ENCODE results near the gene NSUN3. TPM values are rescaled to one million over a fixed set of nuclear protein-coding genes. Genes with fewer than 3 reads are reported as not detected.

The NSUN3 gene
- total and polyA plus RNA-seq, 10 of the 15 experiments (the other 5 are each of a cell fraction or from before 2014, with no cell fraction given), result 9.1 to 20.3 (median 11.7) TPM

- Histone ChIP-seq H3K27me3 (replicated peaks in 1 of 2; ENCODE audit: control insufficient read depth in 2 of 2, insufficient read depth in 2 of 2, low read length in 1 of 2) (no peaks in the 10 kb centered on the region), H3K9me3 (replicated peaks; ENCODE audit: control insufficient read depth, insufficient read depth, low read length) (no peaks in the 10 kb centered on the region), H3K36me3 (ENCODE audit: control insufficient read depth in 2 of 2, insufficient read depth in 2 of 2, low read length in 1 of 2) (no peaks in the 10 kb centered on the region), H2AFZ (ENCODE audit: control insufficient read depth, low read depth, low read length) (no peak overlapping the region), H3K27ac (ENCODE audit: control insufficient read depth, insufficient read depth) (no peak overlapping the region), H3K4me3 (no peak overlapping the region), H3K4me2 (ENCODE audit: control insufficient read depth, insufficient read depth) (no peak overlapping the region), H3K79me2 (ENCODE audit: control insufficient read depth, insufficient read depth, low read length) (no peaks in the 10 kb centered on the region), H3K9ac (ENCODE audit: control insufficient read depth, insufficient read depth, low read length) (no peak overlapping the region), H3K4me1 (ENCODE audit: control insufficient read depth, insufficient read depth, low read length) (no peaks in the 10 kb centered on the region), H4K20me1 (ENCODE audit: control insufficient read depth, insufficient read depth) (no peaks in the 10 kb centered on the region)
- FAIRE-seq (no peak), ATAC-seq (no peak), DNase-seq (ENCODE audit: low read depth, low spot score) (no peak)
- in situ Hi-C loops (cut with MboI), result no loop called here
- BruUV-seq (replicated peaks), result no TSS peak
- ChIA-PET CTCF (interaction anchor here (0.9 to 1.4 kb wide), 3 partner anchors 8 to 77 kb away, joined by 3 to 4 read pairs (median 3); no protein-coding TSS in a partner anchor), POLR2A (interaction anchor here (2.1 kb wide), 1 partner anchor 10 kb away, joined by 4 read pairs; no protein-coding TSS in a partner anchor), RAD21 (ENCODE audit: unreplicated experiment) (interaction anchor here (1.3 to 1.8 kb wide), 3 partner anchors 10 to 103 kb away, joined by 4 to 7 read pairs (median 6); no protein-coding TSS in a partner anchor), SMC1A (ENCODE audit: uncharacterized antibody, unreplicated experiment) (interaction anchor here (0.8 to 2.8 kb wide), 5 partner anchors 9 to 40 kb away, joined by 4 to 16 read pairs (median 5); no protein-coding TSS in a partner anchor)
- intact Hi-C loops (cut with micrococcal nuclease; ENCODE audit: unreplicated experiment), result no loop called here
- WGBS (ENCODE audit: insufficient coverage, insufficient replicate concordance, low lambda C conversion rate, missing lambda C conversion rate), result 0% methylated on average over 3 of the region's 3 CpGs
- TF ChIP-seq TCF12 (IDR thresholded peaks at IDR 0.05; ENCODE audit: low read depth, low read length) (no peak), HDGF (IDR thresholded peaks at IDR 0.05) (no peak)
Measured at GRCh38 chr3:94172695-94173310, 109.9 kb downstream of the NSUN3 start.

GRCh38 chr3:94173673-94174434, 111.0 kb downstream of the NSUN3 start:
- no peak for DNase-seq (ENCODE audit: low read depth, low spot score)
- Histone ChIP-seq H4K20me1 (ENCODE audit: control insufficient read depth, insufficient read depth) (no peaks in the 10 kb centered on the region), H3K9ac (ENCODE audit: control insufficient read depth, insufficient read depth, low read length) (no peak overlapping the region), H3K36me3 (ENCODE audit: control insufficient read depth in 2 of 2, insufficient read depth in 2 of 2, low read length in 1 of 2) (no peaks in the 10 kb centered on the region), H3K9me3 (replicated peaks; ENCODE audit: control insufficient read depth, insufficient read depth, low read length) (no peaks in the 10 kb centered on the region), H3K4me2 (ENCODE audit: control insufficient read depth, insufficient read depth) (no peak overlapping the region), H2AFZ (ENCODE audit: control insufficient read depth, low read depth, low read length) (no peak overlapping the region), H3K4me1 (ENCODE audit: control insufficient read depth, insufficient read depth, low read length) (no peaks in the 10 kb centered on the region), H3K79me2 (ENCODE audit: control insufficient read depth, insufficient read depth, low read length) (no peaks in the 10 kb centered on the region), H3K27ac (ENCODE audit: control insufficient read depth, insufficient read depth) (no peak overlapping the region), H3K27me3 (replicated peaks in 1 of 2; ENCODE audit: control insufficient read depth in 2 of 2, insufficient read depth in 2 of 2, low read length in 1 of 2) (no peaks in the 10 kb centered on the region), H3K4me3 (no peak overlapping the region)
- in situ Hi-C loops (cut with MboI), result no loop called here
- ChIA-PET POLR2A (interaction anchor here (2.1 kb wide), 1 partner anchor 9 kb away, joined by 4 read pairs; no protein-coding TSS in a partner anchor), SMC1A (ENCODE audit: uncharacterized antibody, unreplicated experiment) (interaction anchor here (2.2 to 2.8 kb wide), 2 partner anchors 8 to 14 kb away, joined by 8 to 16 read pairs; no protein-coding TSS in a partner anchor), CTCF (interaction anchor here (0.9 to 1.4 kb wide), 2 partner anchors 7 to 10 kb away, joined by 3 to 4 read pairs; no protein-coding TSS in a partner anchor), RAD21 (ENCODE audit: unreplicated experiment) (interaction anchor here (1.6 kb wide), 1 partner anchor 76 kb away, joined by 5 read pairs; no protein-coding TSS in a partner anchor)
- FAIRE-seq, result no peak
- no TSS peak for BruUV-seq (replicated peaks)
- 17% methylated on average over 2 of the region's 2 CpGs for WGBS (ENCODE audit: insufficient coverage, insufficient replicate concordance, low lambda C conversion rate, missing lambda C conversion rate)
- intact Hi-C loops (cut with micrococcal nuclease; ENCODE audit: unreplicated experiment), result no loop called here
- no peak for TF ChIP-seq GATAD2B (conservative IDR thresholded peaks at IDR 0.05; ENCODE audit: low read depth)
- TF ChIP-seq PAX5 (IDR thresholded peaks at IDR 0.05; ENCODE audit: borderline replicate concordance, low read depth, low read length), result no peak
- no peak for TF ChIP-seq CBX3 (IDR thresholded peaks at IDR 0.05; ENCODE audit: borderline replicate concordance, low read depth)
- no peak for TF ChIP-seq PBX3 (IDR thresholded peaks at IDR 0.05; ENCODE audit: insufficient replicate concordance, low read depth, low read length)
- TF ChIP-seq ETV6 (conservative IDR thresholded peaks at IDR 0.05 in 1 of 2, IDR thresholded peaks at IDR 0.05 in 1 of 2; ENCODE audit: borderline replicate concordance in 1 of 2, low read depth in 1 of 2), result no peak
- TF ChIP-seq BCL11A (IDR thresholded peaks at IDR 0.05; ENCODE audit: low read depth, low read length), result no peak
- TF ChIP-seq CHD2 (IDR thresholded peaks at IDR 0.05; ENCODE audit: borderline replicate concordance, low read depth, low read length), result no peak
- no peak for TF ChIP-seq NRF1 (conservative IDR thresholded peaks at IDR 0.05; ENCODE audit: low read depth, low read length)
- ATAC-seq, result no peak
